GM12892 (cell line): ENCODE data around the gene ZER1.

Experiments used
- POLR2A ChIP-seq: IDR thresholded peaks from 2 replicates; pipeline ENCODE4 v1.6.1; 2011; ENCODE audit warnings: low read depth, low read length, control low read depth
- TAF1 ChIP-seq: IDR thresholded peaks from 2 replicates; pipeline ENCODE4 v1.6.1; 2011; ENCODE audit warnings: low read depth, mild to moderate bottlenecking, control low read depth, low read length, borderline replicate concordance

- TF ChIP-seq POLR2A (no peak), TAF1 (no peak)
Observed at GRCh38 chr9:128720841-128721486, 50.8 kb downstream of the ZER1 start.
